ENCODE results near the gene SLC8A3.

The SLC8A3 gene

GRCh38 chr14:70094106-70094505, 94.6 kb downstream of the SLC8A3 start:
- H3K4me3 ChIP-seq (replicated peaks; ENCODE audit: low read depth, low read length) = no peak overlapping the region
- no peak for DNase-seq (ENCODE audit: low read depth)
- TF ChIP-seq CTCF (IDR thresholded peaks at IDR 0.05; ENCODE audit: low read length, missing control alignments) = no peak

GRCh38 chr14:70093156-70093555, 95.6 kb downstream of the SLC8A3 start:
- TF ChIP-seq CTCF (IDR thresholded peaks at IDR 0.05; ENCODE audit: low read length, missing control alignments) = no peak
- no peak for DNase-seq (ENCODE audit: low read depth)
- no peak overlapping the region for H3K4me3 ChIP-seq (replicated peaks; ENCODE audit: low read depth, low read length)

GRCh38 chr14:70087380-70087697, 101.4 kb downstream of the SLC8A3 start:
- H3K4me3 ChIP-seq (replicated peaks; ENCODE audit: low read depth, low read length) = no peak overlapping the region
- no peak for DNase-seq (ENCODE audit: low read depth)
- TF ChIP-seq CTCF (IDR thresholded peaks at IDR 0.05; ENCODE audit: low read length, missing control alignments) = no peak

GRCh38 chr14:70086685-70087379, 101.9 kb downstream of the SLC8A3 start:
- DNase-seq (ENCODE audit: low read depth) = peak; percentile 69
- H3K4me3 ChIP-seq (replicated peaks; ENCODE audit: low read depth, low read length) = no peak overlapping the region
- TF ChIP-seq CTCF (IDR thresholded peaks at IDR 0.05; ENCODE audit: low read length, missing control alignments) = peak; percentile 70

GRCh38 chr14:70084226-70084625, 104.5 kb downstream of the SLC8A3 start:
- H3K4me3 ChIP-seq (replicated peaks; ENCODE audit: low read depth, low read length) = no peak overlapping the region
- TF ChIP-seq CTCF (IDR thresholded peaks at IDR 0.05; ENCODE audit: low read length, missing control alignments) = no peak
- no peak for DNase-seq (ENCODE audit: low read depth)

- DNase-seq (ENCODE audit: low read depth) = no peak
- TF ChIP-seq CTCF (IDR thresholded peaks at IDR 0.05; ENCODE audit: low read length, missing control alignments) = no peak
- no peak overlapping the region for H3K4me3 ChIP-seq (replicated peaks; ENCODE audit: low read depth, low read length)
Measured at GRCh38 chr14:70082394-70082793, 106.4 kb downstream of the SLC8A3 start.

GRCh38 chr14:70080076-70080475, 108.7 kb downstream of the SLC8A3 start:
- no peak for DNase-seq (ENCODE audit: low read depth)
- H3K4me3 ChIP-seq (replicated peaks; ENCODE audit: low read depth, low read length) = no peak overlapping the region
- no peak for TF ChIP-seq CTCF (IDR thresholded peaks at IDR 0.05; ENCODE audit: low read length, missing control alignments)

Measured in fibroblast of pulmonary artery (primary cell).